Osteoblast (primary cell): ENCODE data around the gene PRSS33. TPM values are rescaled to one million over a fixed set of nuclear protein-coding genes. Genes with fewer than 3 reads are reported as not detected.

Experiments used
- DNase-seq: peaks from one replicate; pipeline ENCODE4 v3.0.0; 2011; ENCODE audit warnings: low spot score, mixed read lengths; ENCODE audit not compliant: insufficient read length; ENCODE audit errors: missing footprints
- H2AFZ ChIP-seq: 2 replicates; pipeline ENCODE4 v1.6.0; 2011; ENCODE audit warnings: mild to moderate bottlenecking, low read length
- H3K27ac ChIP-seq: 2 replicates; pipeline ENCODE4 v1.5.1; 2011; ENCODE audit warnings: mild to moderate bottlenecking, low read depth, low read length, moderate library complexity
- H3K27me3 ChIP-seq: 2 replicates; pipeline ENCODE4 v1.6.0; 2012; ENCODE audit warnings: mild to moderate bottlenecking, control low read depth, inconsistent platforms, low read length, moderate library complexity; ENCODE audit not compliant: insufficient read depth
- H3K36me3 ChIP-seq: 2 replicates; pipeline ENCODE4 v1.5.1; 2011; ENCODE audit warnings: mild to moderate bottlenecking, low read length, control low read depth, moderate library complexity; ENCODE audit not compliant: insufficient read depth
- H3K4me1 ChIP-seq: 2 replicates; pipeline ENCODE4 v1.5.1; 2011; ENCODE audit warnings: mild to moderate bottlenecking, low read length, control low read depth, moderate library complexity; ENCODE audit not compliant: insufficient read depth
- H3K4me2 ChIP-seq: 2 replicates; pipeline ENCODE4 v1.6.0; 2011; ENCODE audit warnings: mild to moderate bottlenecking, low read length; ENCODE audit not compliant: insufficient read depth
- H3K4me3 ChIP-seq: fragments of 200-600 bp; sonication (generic); 3 replicates; pipeline ENCODE4 v1.5.1; 2012; ENCODE audit warnings: mild to moderate bottlenecking, low read length, inconsistent platforms; ENCODE audit not compliant: insufficient read depth
- H3K79me2 ChIP-seq: 2 replicates; pipeline ENCODE4 v1.6.0; 2012; ENCODE audit warnings: mild to moderate bottlenecking, low read length, control low read depth, inconsistent platforms; ENCODE audit not compliant: insufficient read depth
- H3K9me3 ChIP-seq: 2 replicates; pipeline ENCODE4 v1.5.1; 2011; ENCODE audit warnings: low read depth, low read length, control low read depth
- H4K20me1 ChIP-seq: 2 replicates; pipeline ENCODE4 v1.6.0; 2012; ENCODE audit warnings: mild to moderate bottlenecking, low read length, control low read depth; ENCODE audit not compliant: insufficient read depth
- total RNA-seq: library from RNA; depleted of rRNA; stranded (reverse); fragments of >200 nt; gene quantifications from 2 replicates; pipeline ENCODE4 v1.2.3, GENCODE V29; 2012
- TF ChIP-seq, protein P1 (sequence below): IDR thresholded peaks from 2 replicates; pipeline ENCODE4 v1.5.1; 2011; ENCODE audit warnings: mild to moderate bottlenecking, low read depth, low read length, moderate library complexity; ENCODE audit errors: extremely low read depth

The PRSS33 gene, protein sequence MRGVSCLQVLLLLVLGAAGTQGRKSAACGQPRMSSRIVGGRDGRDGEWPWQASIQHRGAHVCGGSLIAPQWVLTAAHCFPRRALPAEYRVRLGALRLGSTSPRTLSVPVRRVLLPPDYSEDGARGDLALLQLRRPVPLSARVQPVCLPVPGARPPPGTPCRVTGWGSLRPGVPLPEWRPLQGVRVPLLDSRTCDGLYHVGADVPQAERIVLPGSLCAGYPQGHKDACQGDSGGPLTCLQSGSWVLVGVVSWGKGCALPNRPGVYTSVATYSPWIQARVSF
- not detected in 2 replicates for total RNA-seq

DNA sequence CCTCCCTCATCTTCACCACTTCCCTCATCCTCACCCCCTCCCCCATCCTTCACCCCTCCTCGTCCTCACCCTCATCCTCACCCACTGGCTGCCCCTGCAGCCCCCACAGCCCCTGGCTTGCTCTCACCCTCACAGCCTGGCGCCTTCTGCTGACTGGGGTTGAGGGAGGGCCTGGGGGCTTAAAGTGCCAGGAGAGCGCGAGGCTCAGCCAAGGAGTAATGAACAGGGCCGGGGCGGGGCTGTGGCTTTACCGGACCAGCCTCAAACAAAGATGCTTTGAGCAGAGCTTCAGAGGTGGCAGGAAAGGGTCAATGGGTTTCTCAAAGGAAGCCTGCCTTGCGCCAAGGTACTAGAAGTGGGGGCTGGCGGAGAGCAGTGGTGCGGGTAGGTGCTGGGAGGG, at the start of gene PRSS33:
Gene PRSS33, minus strand, starts transcription at position 155 of the 400 bp plus-strand sequence. CDS start 1,013 bp downstream, outside the sequence.
- no peaks in the 10 kb centered on the region for H3K9me3 ChIP-seq
- DNase-seq = peak; percentile 54
- H2AFZ ChIP-seq = no peak within 1 kb of the TSS
- no peak within 1 kb of the TSS for H3K27ac ChIP-seq
- no peaks in the 10 kb centered on the region for H3K36me3 ChIP-seq
- no peak within 1 kb of the TSS for H3K4me2 ChIP-seq
- TF ChIP-seq, protein P1, sequence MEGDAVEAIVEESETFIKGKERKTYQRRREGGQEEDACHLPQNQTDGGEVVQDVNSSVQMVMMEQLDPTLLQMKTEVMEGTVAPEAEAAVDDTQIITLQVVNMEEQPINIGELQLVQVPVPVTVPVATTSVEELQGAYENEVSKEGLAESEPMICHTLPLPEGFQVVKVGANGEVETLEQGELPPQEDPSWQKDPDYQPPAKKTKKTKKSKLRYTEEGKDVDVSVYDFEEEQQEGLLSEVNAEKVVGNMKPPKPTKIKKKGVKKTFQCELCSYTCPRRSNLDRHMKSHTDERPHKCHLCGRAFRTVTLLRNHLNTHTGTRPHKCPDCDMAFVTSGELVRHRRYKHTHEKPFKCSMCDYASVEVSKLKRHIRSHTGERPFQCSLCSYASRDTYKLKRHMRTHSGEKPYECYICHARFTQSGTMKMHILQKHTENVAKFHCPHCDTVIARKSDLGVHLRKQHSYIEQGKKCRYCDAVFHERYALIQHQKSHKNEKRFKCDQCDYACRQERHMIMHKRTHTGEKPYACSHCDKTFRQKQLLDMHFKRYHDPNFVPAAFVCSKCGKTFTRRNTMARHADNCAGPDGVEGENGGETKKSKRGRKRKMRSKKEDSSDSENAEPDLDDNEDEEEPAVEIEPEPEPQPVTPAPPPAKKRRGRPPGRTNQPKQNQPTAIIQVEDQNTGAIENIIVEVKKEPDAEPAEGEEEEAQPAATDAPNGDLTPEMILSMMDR = no peak
- H4K20me1 ChIP-seq = no peaks in the 10 kb centered on the region
- H3K4me1 ChIP-seq = no peaks in the 10 kb centered on the region
- H3K27me3 ChIP-seq = peaks cover 65% of the 10 kb centered on the region
- H3K4me3 ChIP-seq = no peak within 1 kb of the TSS
- H3K79me2 ChIP-seq = no peaks in the 10 kb centered on the region

DNA sequence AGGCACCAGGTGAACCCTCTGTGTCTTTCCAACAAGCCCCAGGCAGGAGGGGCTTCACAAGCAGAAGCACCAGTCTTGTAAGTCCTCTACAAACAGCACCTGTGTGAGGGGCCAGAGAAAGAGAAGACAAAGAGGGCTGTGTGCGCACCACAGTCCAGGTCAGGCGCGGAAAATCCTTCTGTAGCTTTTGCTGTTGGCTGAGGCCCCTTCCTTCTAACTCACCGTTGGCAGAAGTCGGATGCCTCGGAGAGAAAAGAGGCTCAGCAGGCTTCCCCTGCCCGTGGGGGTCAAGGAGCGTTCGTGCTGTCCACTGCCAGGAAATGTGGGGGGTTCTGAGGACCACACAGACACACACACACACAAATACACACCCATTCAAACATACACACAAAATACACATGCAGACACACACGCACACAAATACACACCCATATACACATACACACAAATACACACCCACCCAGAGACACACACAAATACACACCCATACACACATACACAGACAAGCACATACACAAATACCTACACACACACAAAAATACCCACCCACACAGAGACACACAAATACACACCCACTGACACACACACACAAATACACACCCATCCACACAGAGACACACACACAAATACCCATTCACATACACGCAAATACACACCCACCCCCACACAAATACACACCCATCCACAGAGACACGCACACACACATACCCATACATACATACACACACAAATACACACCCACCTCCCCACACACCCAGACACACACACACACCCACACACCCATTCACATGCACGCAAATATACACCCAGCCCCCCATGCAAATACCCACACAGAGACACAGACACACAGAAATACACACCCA, 49.5 kb upstream of the PRSS33 start:
- DNase-seq = peak; percentile 62
- no peak overlapping the region for H3K4me2 ChIP-seq
- no peak overlapping the region for H3K27ac ChIP-seq
- H3K4me1 ChIP-seq = peaks cover 18% of the 10 kb centered on the region
- no peak overlapping the region for H2AFZ ChIP-seq
- no peak overlapping the region for H3K4me3 ChIP-seq
- peaks cover 10% of the 10 kb centered on the region for H3K27me3 ChIP-seq
- TF ChIP-seq, protein P1 = no peak
- no peaks in the 10 kb centered on the region for H3K36me3 ChIP-seq
- no peaks in the 10 kb centered on the region for H4K20me1 ChIP-seq
- H3K79me2 ChIP-seq = no peaks in the 10 kb centered on the region
- no peaks in the 10 kb centered on the region for H3K9me3 ChIP-seq

DNA sequence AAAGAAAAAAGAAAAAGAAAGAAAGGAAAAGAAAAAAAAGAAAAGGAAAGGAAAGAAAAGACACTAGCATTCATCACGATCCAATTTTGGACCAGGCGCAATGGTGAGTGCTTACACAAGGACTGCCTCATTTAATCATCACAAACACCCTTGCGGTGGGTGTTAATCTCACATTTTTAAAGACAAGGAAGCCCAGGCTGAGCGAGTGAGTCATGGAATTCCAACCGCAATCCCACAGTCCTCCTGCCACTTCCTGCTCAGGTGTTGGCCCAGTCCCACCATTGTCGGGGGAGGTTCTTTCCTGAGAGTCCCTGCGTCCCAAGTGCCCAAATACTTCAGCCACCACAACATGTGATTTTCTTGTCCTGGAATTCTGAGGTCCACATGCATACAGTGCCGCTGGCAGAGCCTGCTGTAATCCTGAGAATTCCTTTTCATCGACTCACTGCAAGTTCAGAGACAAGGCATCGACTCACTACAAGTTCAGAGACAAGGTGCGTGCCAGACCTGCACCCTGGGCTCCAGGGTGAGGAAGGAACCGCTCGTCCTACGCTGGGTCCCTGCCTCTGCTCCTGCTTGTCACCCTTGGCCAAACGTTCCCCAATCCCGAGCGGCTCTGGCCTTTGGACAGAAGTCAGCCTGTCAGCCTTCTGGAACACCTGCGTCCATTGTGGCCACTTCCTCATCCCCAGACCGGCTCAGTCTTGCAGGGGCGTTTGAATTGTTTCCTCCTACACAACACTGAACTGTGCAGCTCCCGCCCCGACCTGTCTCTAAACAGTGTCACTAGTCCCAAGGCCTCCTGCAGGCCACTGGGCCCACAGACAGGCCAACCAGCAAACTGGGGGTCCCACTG, 48.5 kb upstream of the PRSS33 start:
- no peak overlapping the region for H2AFZ ChIP-seq
- peak overlapping the region; percentile 42 for H3K4me3 ChIP-seq
- H3K4me2 ChIP-seq = peak overlapping the region; percentile 75

More for the DNA sequence above, 48.5 kb upstream of the PRSS33 start:
- Histone ChIP-seq H3K27ac (peak overlapping the region; percentile 53), H3K9me3 (no peaks in the 10 kb centered on the region), H3K27me3 (peaks cover 14% of the 10 kb centered on the region), H4K20me1 (no peaks in the 10 kb centered on the region), H3K4me1 (peaks cover 18% of the 10 kb centered on the region), H3K79me2 (no peaks in the 10 kb centered on the region), H3K36me3 (no peaks in the 10 kb centered on the region)
- DNase-seq = peak; percentile 96
- TF ChIP-seq, protein P1 = no peak
